Left renal pelvis (tissue), 4 donors: Measurements from ENCODE around the gene ST6GALNAC6. TPM values are rescaled to one million over a fixed set of nuclear protein-coding genes. Genes with fewer than 3 reads are reported as not detected.
"Not testable (repeated sequence)": the region's sequence is repeated elsewhere in the genome, so short reads cannot be mapped to it uniquely, and the experiment has no call there.

Source experiments
- DNase-seq, 4 donors: peaks; one replicate each; pipeline ENCODE4 v3.0.0-alpha.2; 2013; ENCODE audit warnings: low read depth in 4 of 4, low spot score in 3 of 4
- polyA plus RNA-seq, 4 donors: library from polyadenylated mRNA; unstranded; fragments of 120-200 nt; gene quantifications; one replicate each; pipeline ENCODE4 v1.2.1, GENCODE V29; 2013; ENCODE audit not compliant: insufficient read length in 4 of 4

ST6GALNAC6 gene
- polyA plus RNA-seq, 4 donors = 38.6 to 46.5 (median 43.3) TPM

DNA sequence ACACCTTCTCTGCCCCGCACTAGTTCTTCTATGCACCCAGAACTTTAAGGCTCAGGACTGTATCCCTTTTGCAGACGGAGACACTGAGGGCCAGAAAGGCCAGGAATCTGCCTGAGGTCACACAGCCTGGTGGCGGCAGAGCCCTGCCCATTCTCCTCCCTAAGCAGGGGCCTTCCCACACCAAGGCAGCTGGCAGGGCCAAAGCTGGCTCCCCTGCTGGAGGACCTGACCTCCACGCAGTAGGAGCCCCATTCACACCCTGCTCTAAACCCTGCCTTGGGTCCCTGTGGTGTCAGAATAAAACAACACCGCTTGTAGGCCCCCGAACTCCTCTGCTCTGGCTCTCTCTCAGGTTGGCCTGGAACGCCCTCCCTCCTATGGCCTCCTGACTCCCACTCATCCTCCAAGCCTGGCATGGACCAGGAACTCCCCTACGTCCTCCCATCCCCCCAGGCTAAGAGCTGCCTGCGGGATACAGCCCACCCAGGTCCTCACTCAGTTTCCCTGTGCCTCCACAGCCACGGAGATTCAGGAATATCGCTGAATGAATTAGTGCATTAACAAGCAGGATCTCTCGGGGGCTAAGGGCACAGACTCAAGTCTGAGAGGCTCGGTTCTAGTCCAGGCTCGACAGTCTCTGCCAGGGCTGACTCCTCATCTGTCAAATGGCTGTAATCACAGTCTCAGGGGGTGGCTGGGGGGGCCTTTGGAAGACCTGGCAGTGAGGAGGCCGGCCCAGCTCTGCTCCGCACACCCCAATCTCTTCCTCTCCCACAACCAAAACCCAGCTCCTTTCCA lies 2.8 kb downstream of the ST6GALNAC6 start:
- no peak for DNase-seq

DNA sequence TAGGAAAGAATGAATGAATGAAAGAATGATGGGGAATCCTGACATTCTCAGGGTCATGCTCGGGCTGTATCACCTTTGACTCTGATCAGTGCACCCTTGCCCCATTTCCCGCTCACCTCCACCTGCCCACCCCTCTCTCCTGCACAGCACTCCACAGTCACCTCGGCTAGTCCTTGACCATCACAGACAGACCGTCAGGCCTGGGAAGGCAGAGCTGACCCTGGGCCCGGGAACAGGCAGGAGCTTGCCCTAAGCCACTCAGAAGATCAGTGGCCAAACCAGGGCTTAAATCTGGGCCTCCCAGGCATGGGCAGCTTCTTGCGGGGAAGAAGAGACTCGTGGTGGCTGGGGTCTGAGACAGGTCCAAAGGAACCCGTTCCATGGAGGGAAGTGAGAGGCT lies 3.6 kb downstream of the ST6GALNAC6 start:
- DNase-seq = no peak

DNA sequence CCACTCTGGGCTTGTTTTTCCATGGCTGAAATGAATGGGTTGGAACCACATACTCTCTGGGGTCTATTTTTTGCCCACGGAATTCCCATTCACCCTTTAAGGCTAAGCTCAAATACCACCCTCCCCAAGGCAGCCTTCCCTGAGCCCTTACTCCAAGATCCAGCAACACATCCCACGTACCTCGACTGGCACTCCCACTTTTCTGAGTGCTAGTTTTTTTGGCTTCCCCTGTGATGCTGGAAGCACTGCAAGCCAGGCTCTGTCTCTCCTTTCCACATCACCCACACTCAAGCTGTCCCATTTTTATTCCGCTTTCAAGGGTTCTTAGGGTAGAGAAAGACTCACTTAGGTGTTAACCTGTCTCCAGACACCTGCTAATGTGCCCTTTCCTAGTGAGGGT lies 6.0 kb downstream of the ST6GALNAC6 start:
- DNase-seq = no peak

DNA sequence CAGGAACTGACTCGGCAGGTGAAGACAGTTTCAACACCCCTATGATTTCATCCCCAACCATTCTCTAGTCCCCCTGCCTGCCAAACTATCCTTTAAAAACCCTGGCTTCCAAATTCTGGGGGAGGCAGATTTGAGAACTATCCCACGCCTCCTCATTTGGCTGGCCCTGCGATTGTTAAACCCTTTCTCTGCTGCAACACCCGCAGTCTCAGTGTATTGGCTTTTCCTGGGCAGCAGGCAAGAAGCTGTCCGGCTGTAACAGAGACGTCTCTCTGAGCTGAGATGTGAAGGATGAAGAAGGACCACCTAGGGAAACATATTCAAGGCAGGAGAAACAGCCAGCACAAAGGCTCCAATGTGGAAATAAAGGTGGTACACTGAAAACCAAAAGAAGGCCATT lies 6.6 kb downstream of the ST6GALNAC6 start:
- DNase-seq = no peak

DNA sequence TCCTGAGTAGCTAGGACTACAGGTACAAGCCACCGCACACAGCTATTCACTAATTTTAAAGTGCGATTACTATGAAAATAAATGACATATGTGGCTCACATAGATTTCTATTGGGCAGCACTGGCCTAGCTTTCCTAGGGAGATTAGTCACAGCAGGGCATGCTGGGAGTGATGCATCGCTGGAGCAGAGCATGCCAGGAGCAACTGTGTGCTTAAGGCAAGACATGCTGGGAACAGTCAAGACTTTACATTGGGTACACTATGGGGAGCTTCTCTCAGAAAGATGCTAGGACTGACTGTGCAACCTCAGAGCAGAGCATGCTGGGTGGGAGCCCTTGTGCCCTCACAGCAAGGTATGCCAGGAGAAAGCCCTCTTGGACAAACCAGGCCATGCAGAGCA lies 9.3 kb downstream of the ST6GALNAC6 start:
- no peak for DNase-seq

DNA sequence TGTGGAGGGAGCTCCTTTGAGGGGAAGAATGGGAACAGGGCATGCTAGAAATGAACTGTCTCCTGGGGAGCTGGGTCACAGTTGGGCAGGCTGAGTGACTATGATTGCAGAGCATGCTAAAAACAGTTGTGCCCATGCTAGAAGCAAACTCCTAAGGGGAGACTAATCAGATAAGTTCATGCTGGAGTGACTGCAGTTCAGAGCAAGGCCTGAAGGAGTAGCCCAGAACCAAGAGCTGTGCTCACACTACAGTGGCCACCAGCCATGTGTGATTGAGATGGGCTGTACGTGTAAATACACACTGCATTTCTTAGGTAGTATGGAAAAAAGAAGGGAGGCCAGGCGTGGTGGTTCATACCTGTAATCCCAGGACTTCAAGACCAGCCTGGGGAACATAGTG lies 11.6 kb downstream of the ST6GALNAC6 start:
- no peak for DNase-seq

DNA sequence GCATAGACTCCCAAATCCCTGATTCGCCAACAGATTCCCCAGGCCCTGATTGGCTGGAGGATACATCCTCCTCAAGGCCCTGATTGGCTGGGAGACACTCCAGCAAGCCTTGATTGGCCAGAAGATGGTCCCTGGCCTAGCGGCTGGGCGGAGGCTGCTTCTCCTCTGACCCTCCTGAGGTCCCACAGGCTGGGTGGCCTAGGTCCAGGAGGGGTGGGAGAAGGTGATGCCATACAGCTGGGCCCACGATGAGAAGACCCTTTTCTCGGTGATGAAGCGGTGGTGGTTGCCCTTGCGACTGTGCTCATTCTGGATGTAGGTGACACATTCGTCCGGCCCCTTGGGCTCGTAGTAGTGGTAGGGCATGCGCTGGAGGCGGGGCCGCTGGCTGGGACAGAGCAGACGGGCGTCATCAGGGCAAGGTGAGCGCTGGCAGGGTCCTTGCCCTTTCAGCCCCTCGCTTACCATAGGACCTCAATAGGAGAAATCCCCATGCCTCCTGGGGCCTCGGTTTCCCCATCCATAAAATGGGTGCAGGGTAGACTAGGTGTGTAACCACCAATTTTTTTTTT lies 12.9 kb downstream of the ST6GALNAC6 start:
- DNase-seq = no peak

DNA sequence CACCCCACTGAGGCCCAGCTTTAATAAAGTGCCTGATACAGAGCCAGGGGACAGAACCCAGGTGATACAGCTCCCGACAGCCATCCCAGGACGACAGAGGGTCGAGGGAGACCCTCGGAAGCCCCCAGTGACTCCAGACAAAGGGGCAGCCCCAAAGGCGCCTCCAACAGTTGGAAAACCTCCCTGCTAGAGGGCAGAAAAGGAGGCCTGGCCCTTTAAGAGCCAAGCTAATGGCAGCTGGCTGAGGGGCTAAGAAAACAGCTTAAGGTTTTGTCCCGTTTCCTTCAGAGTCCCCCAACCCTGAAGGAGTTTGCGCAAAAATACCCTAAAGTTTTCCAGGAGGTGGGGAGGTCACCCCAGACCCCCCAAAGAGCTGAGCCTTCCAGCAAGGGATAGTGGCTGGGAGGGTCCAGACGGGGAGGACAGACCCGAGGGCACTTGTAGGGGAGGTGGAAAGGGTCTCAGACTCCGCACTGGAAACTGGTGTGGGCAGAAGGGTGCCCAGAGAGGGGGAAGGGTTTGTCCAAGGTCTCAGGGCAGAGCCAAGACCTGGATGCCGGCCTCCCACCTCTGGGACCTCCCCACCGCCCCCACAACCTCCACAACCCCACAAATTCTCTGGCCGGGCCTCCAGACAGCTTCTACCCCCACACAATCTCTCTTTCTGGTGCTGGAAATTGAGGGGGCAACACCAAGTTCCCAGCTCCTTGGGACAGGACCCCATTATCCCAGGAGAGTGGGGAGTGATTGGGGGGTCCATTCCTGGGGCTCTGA lies 13.7 kb downstream of the ST6GALNAC6 start:
- no peak for DNase-seq

DNA sequence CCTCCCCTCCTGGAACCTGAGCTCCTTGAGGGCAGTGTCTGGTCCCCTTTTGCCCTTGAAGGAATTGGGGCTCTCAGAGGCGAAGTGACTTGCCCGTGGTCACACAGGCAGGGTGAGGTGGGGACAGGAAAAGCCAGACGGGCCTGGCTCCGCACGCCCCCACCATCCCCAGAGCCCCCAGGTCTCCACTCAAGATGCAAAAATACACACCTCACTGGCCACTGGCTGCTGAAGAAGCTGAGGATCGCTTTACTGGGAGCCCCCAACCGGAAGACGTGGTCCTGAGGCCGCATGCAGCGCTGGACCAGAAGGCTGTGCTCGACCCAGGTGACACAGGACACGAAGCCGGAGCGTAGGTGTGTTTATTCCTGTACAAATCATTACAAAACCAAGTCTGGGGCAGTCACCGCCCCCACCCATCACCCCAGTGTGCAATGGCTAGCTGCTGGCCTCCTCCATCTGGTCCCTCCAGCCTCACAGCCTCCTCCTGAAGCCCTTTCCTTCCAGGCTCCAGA lies 14.4 kb downstream of the ST6GALNAC6 start:
- DNase-seq = no peak

DNA sequence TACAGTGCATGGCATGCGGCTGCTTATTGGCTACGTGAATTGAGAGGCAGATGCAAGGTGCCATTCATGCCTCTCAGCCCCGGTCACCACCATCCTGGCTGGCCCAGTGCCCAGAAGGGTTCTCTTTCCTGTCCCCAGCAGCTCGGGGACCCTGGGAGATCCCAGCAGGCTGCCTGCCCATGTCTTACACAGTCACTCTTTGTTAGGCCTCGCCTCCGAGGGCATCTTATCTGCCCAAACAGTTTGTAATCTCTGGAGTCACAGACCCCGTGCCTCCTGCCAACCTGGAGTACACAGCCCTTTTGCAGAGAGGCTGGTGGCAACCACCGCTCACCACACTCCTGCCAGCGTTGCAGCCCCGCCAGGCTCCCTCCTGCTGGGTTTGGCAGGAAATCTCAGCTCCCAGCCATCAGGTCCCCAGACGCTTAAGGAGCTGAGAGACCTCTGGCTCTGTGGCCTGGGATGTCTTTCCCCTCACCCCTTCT lies 14.9 kb downstream of the ST6GALNAC6 start:
- DNase-seq = no peak

DNA sequence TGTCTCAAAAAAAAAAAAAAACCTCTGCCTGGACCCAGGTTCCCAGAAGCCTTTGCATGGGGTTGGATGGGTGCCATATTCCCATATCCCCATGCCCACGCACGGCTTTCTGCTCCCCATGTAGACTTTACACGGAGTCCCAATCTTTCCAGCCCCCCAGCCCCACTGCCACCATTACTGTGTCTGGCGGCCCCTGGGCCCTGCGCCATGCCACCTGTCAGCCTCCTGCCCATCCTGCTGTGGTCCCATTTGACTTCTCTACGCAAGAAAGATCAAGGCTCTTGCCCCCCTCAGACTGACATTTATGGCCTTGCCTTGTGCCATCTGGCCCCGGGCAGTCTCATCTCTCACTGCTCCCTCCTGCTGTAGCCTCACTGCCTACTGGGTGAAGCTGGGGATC lies 15.4 kb downstream of the ST6GALNAC6 start:
- DNase-seq = no peak

DNA sequence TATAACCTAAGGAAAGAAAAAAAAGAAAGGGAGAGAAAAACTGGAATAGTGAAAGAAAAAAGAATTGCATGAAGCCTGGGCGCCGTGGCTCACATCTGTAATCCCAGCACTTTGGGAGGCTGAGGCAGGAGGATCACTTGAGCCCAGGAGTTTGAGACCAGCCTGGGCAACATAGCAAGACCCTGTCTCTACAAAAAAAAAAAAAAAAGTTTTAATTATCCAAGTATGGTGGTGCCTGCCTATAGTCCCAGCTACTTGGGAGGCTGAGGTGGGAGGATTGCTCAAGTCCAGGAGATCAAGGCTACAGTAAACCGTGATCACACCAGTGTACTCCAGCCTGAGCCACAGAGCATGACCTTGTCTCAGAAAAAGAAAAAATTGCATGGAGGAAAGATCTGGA lies 17.7 kb downstream of the ST6GALNAC6 start:
- not testable (repeated sequence) for DNase-seq

DNA sequence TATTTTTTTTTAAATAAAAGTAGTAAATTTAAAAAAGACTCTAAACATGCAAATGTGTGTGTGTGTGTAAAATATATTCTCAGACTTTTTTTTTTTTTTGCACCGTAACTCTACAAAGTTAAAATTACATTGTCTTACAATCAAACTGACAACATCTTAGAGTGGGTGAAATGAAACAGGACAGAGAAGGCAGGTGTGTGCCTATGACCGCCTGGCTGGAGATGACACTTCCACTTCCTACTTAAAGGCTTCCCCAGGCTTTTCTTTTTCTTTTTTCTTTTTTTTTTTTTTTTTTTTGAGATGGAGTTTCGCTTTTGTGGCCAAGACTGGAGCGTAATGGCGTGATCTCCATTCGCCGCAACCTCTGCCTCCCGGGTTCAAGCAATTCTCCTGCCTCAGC lies 19.3 kb downstream of the ST6GALNAC6 start:
- no peak for DNase-seq

DNA sequence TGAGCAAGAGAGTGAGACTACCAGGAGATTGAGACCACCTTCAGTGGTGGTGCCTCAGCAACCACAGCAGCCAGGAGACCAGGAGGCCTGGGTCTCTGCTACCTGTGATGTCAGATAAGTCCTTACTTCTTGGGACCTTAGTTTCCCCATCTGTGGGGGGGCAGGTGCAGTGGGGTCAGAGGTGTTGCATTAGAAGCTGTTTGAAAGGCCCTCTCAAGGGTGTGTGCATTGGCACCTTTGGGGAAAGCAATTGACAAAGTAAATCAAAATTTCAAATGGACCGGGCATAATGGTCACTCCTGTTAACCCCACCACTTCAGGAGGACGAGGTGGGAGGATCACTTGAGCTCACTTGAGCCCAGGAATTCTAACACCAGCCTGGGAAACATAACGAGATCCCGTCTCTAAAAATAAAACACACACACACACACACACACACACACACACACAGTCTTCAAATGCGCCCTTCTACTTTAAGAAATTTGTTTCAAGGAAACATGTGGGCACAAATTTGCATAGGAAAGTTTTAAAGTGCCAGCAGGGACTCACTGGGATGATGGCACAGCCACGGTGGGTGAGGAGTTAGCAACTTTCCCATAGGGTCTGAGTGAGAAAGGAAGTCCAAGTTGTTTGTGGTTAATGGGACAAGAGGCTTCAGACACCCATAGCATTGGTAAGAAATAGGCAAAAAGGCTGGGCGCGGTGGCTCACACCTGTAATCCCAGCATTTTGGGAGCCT lies 20.6 kb downstream of the ST6GALNAC6 start:
- no peak for DNase-seq

DNA sequence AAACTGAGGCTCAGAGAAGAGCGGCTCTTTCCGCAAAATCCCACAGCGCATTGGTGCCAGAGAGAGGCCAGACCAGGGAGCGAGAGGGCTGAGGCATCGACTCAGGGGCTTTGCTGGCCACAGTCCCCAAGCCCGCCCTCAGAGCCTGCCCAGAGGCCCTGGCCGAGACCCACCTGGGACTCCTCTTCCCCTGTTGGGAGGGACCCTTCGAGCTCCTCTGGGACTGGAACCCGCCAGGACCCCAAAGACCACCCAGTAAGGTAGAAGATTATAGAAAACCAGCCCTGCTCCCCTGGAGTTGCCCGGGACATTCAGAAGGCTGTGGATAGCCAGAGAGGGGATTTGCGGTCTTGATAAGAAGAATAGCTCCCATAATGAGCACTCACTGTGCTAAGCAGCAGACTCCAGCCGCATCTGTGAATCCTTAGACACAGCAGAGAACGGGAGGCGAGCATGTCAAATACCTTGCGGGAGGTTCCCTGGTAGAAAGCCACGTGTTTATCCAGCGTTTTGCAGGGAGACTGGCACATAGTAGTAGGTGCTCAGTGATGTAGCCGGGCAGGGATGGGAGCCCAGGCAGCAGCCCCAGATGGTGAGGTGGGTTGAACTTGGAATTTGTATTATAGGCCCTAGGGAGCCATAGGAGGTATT lies 21.3 kb downstream of the ST6GALNAC6 start:
- DNase-seq = no peak

DNA sequence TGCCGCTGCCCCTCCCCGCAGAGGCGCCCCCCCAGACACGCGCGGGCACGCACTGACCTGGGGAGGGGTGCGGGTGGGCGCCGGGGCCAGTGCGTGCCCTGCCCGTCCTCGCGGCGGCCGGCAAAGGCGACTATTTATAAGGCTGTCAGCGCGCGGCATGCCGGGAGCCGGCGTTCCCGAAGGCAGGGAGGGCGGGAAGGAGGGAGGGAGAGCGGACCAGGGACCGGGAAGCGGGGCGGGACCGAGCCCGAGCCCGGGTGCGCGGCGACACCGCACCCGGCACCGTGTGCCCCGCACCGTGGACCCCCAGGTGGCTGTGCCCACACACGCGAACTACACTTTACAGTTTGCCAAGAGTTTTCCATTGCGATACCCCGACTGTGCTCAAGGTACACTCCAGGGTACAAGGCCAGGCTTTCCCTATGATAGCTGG lies 21.8 kb downstream of the ST6GALNAC6 start, which contains the start of gene AK1:
AK1 (minus strand) TSS at position 110 of the 433 bp plus-strand sequence. CDS start 3,058 bp downstream, outside the sequence.
- DNase-seq = no peak

DNA sequence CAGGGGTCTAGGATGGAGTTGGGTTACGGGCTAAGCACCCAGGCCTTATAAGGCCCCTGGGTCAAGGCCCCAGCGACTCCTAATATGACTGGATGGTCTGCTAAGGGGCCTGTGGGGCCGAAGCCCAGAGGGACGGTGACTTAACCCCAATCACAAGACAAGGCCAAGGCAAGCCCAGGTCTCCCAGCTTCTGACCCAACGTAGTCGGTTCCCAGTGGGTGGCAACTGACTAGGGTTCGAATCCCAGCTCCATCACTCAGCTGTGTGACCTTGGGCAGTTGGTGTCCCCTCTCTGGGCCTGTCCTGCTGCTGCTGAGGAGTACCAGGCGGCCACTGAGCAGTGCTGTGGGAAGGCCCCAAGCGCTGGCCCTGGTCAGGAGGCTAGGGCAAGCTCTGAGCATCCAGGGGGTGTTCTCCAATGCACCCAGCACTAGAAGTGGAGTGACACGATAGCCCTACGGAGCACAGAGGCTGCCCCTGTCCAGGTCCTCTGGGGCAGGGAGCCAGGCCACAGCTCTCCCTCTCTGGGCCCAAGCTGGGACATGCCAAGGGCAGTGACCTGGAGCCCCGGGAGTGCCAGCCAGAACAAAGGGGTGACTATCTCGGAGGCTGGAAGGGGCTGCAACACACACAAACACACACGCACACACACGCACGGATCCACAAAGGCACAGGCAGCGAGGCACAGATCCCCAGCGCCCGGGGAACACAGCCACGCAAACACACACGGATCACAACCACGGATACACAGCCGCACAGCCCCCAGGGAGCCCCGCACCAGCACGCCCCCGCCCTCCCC lies 22.4 kb downstream of the ST6GALNAC6 start:
- no peak for DNase-seq

DNA sequence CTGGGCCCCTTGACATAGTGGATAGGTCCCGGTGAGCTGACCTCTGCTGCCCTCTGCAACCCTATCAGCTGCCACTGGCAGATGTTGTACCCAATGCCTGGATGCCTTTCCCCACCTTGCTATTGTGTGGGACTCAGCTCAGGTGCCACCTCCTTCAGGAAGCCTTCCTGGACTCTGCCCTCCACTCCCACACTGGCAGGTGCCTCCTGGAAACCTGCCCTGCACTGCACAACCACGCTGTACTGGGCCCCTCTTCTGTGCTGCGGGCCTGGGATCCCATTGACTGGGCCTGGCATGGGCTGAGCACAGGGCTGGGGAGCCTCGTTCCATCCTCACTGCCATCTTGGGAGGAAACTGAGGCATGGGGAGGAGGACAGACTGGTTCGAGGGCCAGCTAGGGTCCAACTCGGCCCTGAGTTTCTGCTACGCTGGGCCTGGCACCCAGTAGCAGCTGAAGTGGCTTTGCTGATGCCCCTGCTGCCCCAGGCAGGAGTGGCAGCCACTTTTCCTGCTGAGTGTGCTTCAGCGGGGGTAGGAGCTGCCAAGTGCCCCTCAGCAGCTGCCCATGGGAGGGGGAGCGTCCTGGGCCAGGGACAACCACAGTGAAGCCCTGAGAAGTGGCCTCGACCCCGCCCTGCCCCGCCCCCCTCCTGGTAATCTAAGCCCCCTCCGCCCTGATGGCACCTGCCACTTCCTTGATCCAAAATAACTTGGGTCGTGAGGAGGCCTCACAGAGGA lies 23.2 kb downstream of the ST6GALNAC6 start:
- DNase-seq = no peak
